Fibroblast of pulmonary artery (primary cell): ENCODE results near the gene NAV1.

Experiments
- DNase-seq: peaks from one replicate; pipeline ENCODE4 v3.0.0-alpha.2; 2010; ENCODE audit warnings: low read depth
- H3K4me3 ChIP-seq: replicated peaks from 2 replicates; pipeline ENCODE4 v1.5.1; 2011; ENCODE audit warnings: low read depth, mild to moderate bottlenecking, control low read depth, low read length, moderate library complexity
- TF ChIP-seq, protein P1 (sequence below): IDR thresholded peaks from 2 replicates; pipeline ENCODE4 v1.5.1; 2011; ENCODE audit warnings: mild to moderate bottlenecking, control low read depth, low read length, inconsistent platforms; ENCODE audit errors: missing control alignments

The NAV1 gene

DNA sequence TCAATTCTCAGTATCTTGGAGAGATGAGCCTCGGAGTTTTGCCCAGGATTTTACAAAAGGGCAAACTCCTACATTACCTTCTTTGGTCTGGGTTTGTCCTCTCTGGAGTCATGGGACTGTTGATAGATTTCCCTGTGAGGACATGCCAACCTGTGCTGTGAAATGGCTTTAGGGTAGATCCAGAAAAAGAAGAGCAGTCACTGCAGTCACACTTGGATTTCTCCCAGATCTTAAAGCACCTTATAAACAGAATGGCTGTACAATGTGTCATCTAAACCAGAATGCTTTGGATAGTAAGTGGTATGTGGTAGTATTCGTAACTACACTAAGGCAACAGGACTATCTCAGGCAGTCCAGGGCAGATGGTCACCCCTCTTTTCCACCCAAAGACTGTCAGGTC lies 30.1 kb upstream of the NAV1 start:
- H3K4me3 ChIP-seq: no peak overlapping the region
- TF ChIP-seq, protein P1, sequence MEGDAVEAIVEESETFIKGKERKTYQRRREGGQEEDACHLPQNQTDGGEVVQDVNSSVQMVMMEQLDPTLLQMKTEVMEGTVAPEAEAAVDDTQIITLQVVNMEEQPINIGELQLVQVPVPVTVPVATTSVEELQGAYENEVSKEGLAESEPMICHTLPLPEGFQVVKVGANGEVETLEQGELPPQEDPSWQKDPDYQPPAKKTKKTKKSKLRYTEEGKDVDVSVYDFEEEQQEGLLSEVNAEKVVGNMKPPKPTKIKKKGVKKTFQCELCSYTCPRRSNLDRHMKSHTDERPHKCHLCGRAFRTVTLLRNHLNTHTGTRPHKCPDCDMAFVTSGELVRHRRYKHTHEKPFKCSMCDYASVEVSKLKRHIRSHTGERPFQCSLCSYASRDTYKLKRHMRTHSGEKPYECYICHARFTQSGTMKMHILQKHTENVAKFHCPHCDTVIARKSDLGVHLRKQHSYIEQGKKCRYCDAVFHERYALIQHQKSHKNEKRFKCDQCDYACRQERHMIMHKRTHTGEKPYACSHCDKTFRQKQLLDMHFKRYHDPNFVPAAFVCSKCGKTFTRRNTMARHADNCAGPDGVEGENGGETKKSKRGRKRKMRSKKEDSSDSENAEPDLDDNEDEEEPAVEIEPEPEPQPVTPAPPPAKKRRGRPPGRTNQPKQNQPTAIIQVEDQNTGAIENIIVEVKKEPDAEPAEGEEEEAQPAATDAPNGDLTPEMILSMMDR: no peak
- DNase-seq: no peak

DNA sequence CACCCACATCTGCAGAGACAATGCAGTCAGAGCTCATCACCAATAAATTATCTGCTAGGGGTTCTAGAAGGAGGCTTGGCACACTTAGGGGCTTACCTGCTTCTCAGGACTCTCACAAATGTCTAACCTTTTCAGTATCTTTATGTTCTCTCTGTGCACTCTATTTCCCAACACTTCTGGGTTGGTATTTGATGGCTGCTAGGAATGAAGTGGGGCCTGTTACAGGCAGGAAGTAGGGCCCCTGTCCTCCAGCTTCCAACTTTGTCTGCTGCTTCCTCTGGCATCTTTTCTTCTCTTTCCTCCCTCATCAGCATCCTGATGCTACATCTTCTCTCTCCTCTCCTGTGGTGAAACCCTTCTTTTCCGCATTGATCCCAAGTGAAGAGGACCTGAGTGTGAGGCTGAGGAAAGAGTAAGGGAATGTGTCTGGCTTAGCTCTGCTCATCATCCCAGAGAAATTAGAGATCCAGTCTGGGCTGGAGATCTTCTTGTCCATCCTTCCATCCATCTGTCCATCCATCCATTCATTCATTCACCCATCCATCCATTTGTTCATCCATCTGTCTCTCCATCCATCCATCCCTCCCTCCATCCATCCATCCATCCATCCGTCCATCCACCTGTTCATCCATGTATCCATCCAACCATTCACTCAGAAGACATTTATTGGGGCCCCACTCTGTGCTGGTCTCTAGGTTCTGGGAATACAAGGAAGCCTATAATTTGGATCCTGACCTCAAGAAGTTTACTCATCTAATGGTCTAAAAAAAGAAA lies 29.1 kb upstream of the NAV1 start:
- DNase-seq: no peak
- TF ChIP-seq, protein P1: no peak

DNA sequence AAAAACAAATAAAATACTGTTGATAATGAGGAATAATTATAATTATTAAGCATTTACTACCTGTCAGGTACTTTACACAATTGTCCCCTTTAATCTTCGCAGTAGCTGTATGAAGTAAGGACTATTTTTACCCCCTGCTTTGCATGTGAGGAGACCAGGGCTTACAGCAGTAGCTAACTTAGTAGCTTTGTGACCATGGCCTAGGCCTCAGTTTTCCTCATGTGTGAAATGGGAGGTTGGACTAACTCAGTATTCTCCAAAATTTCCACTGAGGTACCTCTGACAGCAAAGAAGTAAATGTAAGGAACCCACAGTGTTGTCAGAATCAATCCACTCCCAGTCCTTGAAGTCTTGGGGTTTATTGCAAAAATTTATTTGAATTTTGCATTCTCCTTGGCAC lies 28.2 kb upstream of the NAV1 start:
- TF ChIP-seq, protein P1: no peak
- H3K4me3 ChIP-seq: no peak overlapping the region
- no peak for DNase-seq

More for the DNA sequence above, 29.1 kb upstream of the NAV1 start:
- no peak overlapping the region for H3K4me3 ChIP-seq

DNA sequence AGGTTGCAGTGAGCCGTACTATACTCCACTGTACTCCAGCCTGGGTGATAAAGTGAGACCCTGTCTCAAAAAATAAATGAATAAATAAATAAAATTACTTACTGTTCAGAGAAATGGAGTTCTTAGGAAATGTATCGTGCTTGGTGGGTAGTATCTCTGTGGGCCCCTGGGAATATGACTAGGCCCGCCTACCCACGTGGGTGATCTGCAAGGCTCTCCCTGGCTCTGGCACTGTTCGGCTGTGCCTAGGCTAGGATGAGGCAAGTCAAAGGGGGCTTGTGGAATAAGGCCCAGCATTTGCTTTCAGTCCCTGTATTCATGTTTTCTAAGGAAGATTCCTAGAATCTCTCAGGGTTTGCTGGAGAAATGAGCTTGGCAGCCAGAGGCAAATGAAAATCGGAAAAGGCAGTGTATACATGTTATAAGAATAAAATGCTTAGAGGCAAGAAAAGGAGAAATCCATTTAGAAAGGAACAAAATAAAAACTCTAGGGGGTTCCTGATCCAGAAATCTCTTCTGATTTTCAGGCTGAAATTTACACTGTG lies 27.5 kb upstream of the NAV1 start:
- DNase-seq: no peak
- TF ChIP-seq, protein P1: no peak
- no peak overlapping the region for H3K4me3 ChIP-seq

DNA sequence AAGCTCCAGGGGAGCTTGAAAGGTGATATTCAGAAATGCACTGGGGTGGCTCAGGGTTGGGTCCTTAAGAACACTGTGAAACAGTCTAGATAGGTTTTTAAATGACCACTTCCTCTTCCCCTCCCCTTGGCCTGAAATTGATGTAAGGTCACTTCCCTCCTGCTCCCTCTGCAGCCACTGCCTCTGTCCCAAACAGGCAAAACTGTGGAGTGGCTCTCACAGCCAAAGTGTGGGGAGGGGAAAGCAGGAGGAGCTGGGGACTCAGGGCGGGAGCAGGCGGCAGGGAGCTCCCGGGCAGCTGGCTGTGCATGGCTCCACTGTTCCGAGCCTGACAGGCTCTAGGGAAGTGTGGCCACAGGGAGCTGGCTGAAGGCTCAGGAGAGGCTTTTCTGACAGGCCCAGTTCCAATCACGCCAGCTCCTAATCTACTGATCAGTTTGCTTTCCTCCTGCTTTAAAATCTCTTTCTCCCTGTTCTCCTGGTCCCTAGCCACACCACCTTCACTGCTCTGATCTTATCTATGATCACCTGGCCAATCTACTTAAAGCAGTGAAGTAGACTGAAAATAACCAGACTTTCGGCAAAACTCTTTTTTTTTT lies 26.9 kb upstream of the NAV1 start:
- DNase-seq: no peak
- TF ChIP-seq, protein P1: no peak
- no peak overlapping the region for H3K4me3 ChIP-seq

DNA sequence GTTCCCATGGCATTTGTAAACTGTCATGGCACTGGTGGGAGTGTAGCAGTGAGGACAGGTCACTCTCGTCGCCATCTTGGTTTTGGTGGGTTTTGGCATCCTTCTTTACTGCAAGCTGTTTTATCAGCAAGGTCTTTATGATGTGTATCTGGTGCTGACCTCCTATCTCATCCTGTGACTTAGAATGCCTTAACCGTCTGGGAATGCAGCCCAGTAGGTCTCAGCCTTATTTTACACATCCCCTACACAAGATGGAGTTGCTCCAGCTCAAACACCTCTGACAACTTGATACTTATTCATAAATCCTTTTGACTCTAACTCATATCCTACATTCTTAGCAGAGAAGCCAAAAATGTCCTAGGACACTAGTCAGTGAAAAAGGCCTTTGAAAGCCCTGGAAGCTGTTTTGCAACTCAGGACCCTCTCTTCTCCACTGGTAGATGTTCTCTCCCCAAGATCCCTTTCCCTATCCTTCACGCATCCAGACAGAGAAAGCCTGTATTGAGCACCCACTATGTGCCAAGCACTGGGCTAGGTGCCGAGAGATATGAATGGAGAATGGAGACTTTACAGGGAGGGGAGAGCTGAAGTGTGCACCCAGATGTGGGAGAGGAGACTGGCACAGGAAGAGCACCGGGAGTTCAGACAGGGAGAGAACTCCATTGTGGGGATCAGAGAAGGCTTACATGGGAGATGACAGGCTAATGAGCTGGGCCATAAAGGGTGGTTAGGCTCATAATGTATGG lies 25.3 kb upstream of the NAV1 start:
- no peak for DNase-seq
- H3K4me3 ChIP-seq: no peak overlapping the region
- TF ChIP-seq, protein P1: no peak
